Measurements from ENCODE around the gene ADAM12.

GRCh38 chr10:126321440-126321839 is 66.8 kb downstream of the ADAM12 start:
- TF ChIP-seq, protein P1, sequence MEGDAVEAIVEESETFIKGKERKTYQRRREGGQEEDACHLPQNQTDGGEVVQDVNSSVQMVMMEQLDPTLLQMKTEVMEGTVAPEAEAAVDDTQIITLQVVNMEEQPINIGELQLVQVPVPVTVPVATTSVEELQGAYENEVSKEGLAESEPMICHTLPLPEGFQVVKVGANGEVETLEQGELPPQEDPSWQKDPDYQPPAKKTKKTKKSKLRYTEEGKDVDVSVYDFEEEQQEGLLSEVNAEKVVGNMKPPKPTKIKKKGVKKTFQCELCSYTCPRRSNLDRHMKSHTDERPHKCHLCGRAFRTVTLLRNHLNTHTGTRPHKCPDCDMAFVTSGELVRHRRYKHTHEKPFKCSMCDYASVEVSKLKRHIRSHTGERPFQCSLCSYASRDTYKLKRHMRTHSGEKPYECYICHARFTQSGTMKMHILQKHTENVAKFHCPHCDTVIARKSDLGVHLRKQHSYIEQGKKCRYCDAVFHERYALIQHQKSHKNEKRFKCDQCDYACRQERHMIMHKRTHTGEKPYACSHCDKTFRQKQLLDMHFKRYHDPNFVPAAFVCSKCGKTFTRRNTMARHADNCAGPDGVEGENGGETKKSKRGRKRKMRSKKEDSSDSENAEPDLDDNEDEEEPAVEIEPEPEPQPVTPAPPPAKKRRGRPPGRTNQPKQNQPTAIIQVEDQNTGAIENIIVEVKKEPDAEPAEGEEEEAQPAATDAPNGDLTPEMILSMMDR (conservative IDR thresholded peaks at IDR 0.05), result no peak
- TF ChIP-seq EZH2 (IDR thresholded peaks at IDR 0.05; ENCODE audit: low read depth), result no peak
